SK-N-SH treated with all-trans-retinoic acid at 6 μM for 48 hours (cell line): ENCODE measurements around the gene NAPA.
A peak's percentile ranks its signal among the peaks of the same experiment; 100 is the strongest.

Source experiments
- ATAC-seq: fragments of 200-7000 bp; cut with Tn5 transposase; 3 replicates; pipeline ENCODE4 v1.9.1; 2020; ENCODE audit warnings: mild to moderate bottlenecking, moderate library complexity
- ARNTL ChIP-seq: fragments of 450-650 bp; formaldehyde crosslinking; IDR thresholded peaks from 2 replicates; pipeline ENCODE4 v1.5.0; 2020; ENCODE audit warnings: low read depth, mild to moderate bottlenecking, moderate library complexity, borderline replicate concordance
- BACH2 ChIP-seq: fragments of 250-450 bp; sonication (Bioruptor Pico); IDR thresholded peaks from 2 replicates; pipeline ENCODE4 v1.9.0; 2021; ENCODE audit warnings: mild to moderate bottlenecking, borderline replicate concordance
- CREB5 ChIP-seq: fragments of 250-450 bp; sonication (Bioruptor Pico); IDR thresholded peaks from 2 replicates; pipeline ENCODE4 v1.5.1; 2020; ENCODE audit warnings: low read depth, mild to moderate bottlenecking, moderate library complexity
- CSDC2 ChIP-seq: fragments of 250-450 bp; sonication (Bioruptor Pico); IDR thresholded peaks from 2 replicates; pipeline ENCODE4 v1.5.0; 2020; ENCODE audit warnings: mild to moderate bottlenecking, moderate library complexity
- ESRRG ChIP-seq: fragments of 250-450 bp; sonication (Bioruptor Pico); IDR thresholded peaks from 2 replicates; pipeline ENCODE4 v1.6.1; 2021; ENCODE audit warnings: mild to moderate bottlenecking
- ISL1 ChIP-seq: fragments of 250-450 bp; sonication (Bioruptor Pico); IDR thresholded peaks from 2 replicates; pipeline ENCODE4 v2.1.2; 2022; ENCODE audit warnings: mild to moderate bottlenecking, moderate library complexity
- OSR1 ChIP-seq: fragments of 250-450 bp; sonication (Bioruptor Pico); IDR thresholded peaks from 2 replicates; pipeline ENCODE4 v1.8.0; 2022; ENCODE audit warnings: moderate library complexity, mild to moderate bottlenecking, inconsistent platforms
- PATZ1 ChIP-seq: fragments of 250-450 bp; sonication (Bioruptor Pico); IDR thresholded peaks from 2 replicates; pipeline ENCODE4 v1.8.0; 2020; ENCODE audit warnings: mild to moderate bottlenecking, moderate library complexity, borderline replicate concordance
- POU6F1 ChIP-seq: fragments of 250-450 bp; sonication (Bioruptor Pico); IDR thresholded peaks from 2 replicates; pipeline ENCODE4 v1.8.0; 2021; ENCODE audit warnings: low read depth, mild to moderate bottlenecking, moderate library complexity, borderline replicate concordance
- PPARA ChIP-seq: fragments of 250-450 bp; sonication (Bioruptor Pico); IDR thresholded peaks from 2 replicates; pipeline ENCODE4 v1.5.0; 2020; ENCODE audit warnings: mild to moderate bottlenecking, borderline replicate concordance
- RARB ChIP-seq: fragments of 250-450 bp; sonication (Bioruptor Pico); IDR thresholded peaks from 2 replicates; pipeline ENCODE4 v1.8.0; 2021; ENCODE audit warnings: mild to moderate bottlenecking, moderate library complexity
- SNAI2 ChIP-seq: fragments of 250-450 bp; sonication (Bioruptor Pico); IDR thresholded peaks from 2 replicates; pipeline ENCODE4 v1.5.0; 2020; ENCODE audit warnings: mild to moderate bottlenecking, moderate library complexity
- TCF4 ChIP-seq: fragments of 250-450 bp; sonication (Bioruptor Pico); IDR thresholded peaks from 2 replicates; pipeline ENCODE4 v1.8.0; 2021; ENCODE audit warnings: mild to moderate bottlenecking, moderate library complexity, borderline replicate concordance
- TOX ChIP-seq: fragments of 250-450 bp; sonication (Bioruptor Pico); IDR thresholded peaks from 2 replicates; pipeline ENCODE4 v1.8.0; 2021; ENCODE audit warnings: mild to moderate bottlenecking, moderate library complexity, borderline replicate concordance
- TSHZ2 ChIP-seq: fragments of 250-450 bp; sonication (Bioruptor Pico); IDR thresholded peaks from 2 replicates; pipeline ENCODE4 v1.5.0; 2020; ENCODE audit warnings: mild to moderate bottlenecking, moderate library complexity
- ZC3H10 ChIP-seq: fragments of 250-450 bp; sonication (Bioruptor Pico); IDR thresholded peaks from 2 replicates; pipeline ENCODE4 v1.5.1; 2021; ENCODE audit warnings: mild to moderate bottlenecking, moderate library complexity
- ZFP3 ChIP-seq: fragments of 250-450 bp; sonication (Bioruptor Pico); IDR thresholded peaks from 2 replicates; pipeline ENCODE4 v1.5.0; 2020; ENCODE audit warnings: mild to moderate bottlenecking, moderate library complexity
- ZFP30 ChIP-seq: fragments of 450-650 bp; formaldehyde crosslinking; IDR thresholded peaks from 2 replicates; pipeline ENCODE4 v1.5.0; 2022; ENCODE audit warnings: mild to moderate bottlenecking, moderate library complexity
- ZNF565 ChIP-seq: fragments of 450-650 bp; formaldehyde crosslinking; conservative IDR thresholded peaks from 2 replicates; pipeline ENCODE4 v1.5.0; 2020; ENCODE audit warnings: low read depth, mild to moderate bottlenecking, moderate library complexity
- ZNF70 ChIP-seq: fragments of 450-650 bp; formaldehyde crosslinking; IDR thresholded peaks from 2 replicates; pipeline ENCODE4 v1.5.0; 2020; ENCODE audit warnings: mild to moderate bottlenecking, moderate library complexity
- ZNF8 ChIP-seq: fragments of 450-650 bp; formaldehyde crosslinking; IDR thresholded peaks from 2 replicates; pipeline ENCODE4 v1.5.0; 2020; ENCODE audit warnings: mild to moderate bottlenecking, moderate library complexity

Gene NAPA

GRCh38 chr19:47520839-47521238 lies 6.0 kb upstream of the NAPA start:
- no peak for TF ChIP-seq TOX (CRISPR knock-in tag)
- TF ChIP-seq PPARA (CRISPR knock-in tag) = no peak
- TF ChIP-seq POU6F1 (CRISPR knock-in tag) = no peak
- no peak for TF ChIP-seq ZC3H10 (CRISPR knock-in tag)
- no peak for TF ChIP-seq OSR1
- no peak for TF ChIP-seq RARB (CRISPR knock-in tag)
- TF ChIP-seq ESRRG = no peak
- ATAC-seq = no peak

- no peak for ATAC-seq
- TF ChIP-seq TOX (CRISPR knock-in tag) = no peak
Observed at GRCh38 chr19:47520343-47520806, 5.5 kb upstream of the NAPA start.

GRCh38 chr19:47518854-47519253 lies 4.0 kb upstream of the NAPA start:
- TF ChIP-seq ZNF8 (CRISPR knock-in tag) (no peak), PATZ1 (CRISPR knock-in tag) (no peak)
- no peak for ATAC-seq

- no peak for ATAC-seq
- TF ChIP-seq POU6F1 (CRISPR knock-in tag) (no peak), BACH2 (no peak), ZFP3 (CRISPR knock-in tag) (no peak), SNAI2 (CRISPR knock-in tag) (no peak), ARNTL (no peak)
Observed at GRCh38 chr19:47518139-47518538, 3.3 kb upstream of the NAPA start.

- peak; percentile 13; the same call in 2 of the 3 replicates for ATAC-seq
- TF ChIP-seq ZC3H10 (CRISPR knock-in tag) = no peak
- no peak for TF ChIP-seq PPARA (CRISPR knock-in tag)
- TF ChIP-seq TOX (CRISPR knock-in tag) = no peak
- TF ChIP-seq TSHZ2 (CRISPR knock-in tag) = no peak
- no peak for TF ChIP-seq PATZ1 (CRISPR knock-in tag)
- no peak for TF ChIP-seq ZNF8 (CRISPR knock-in tag)
- no peak for TF ChIP-seq ARNTL
- TF ChIP-seq CREB5 (CRISPR knock-in tag) = no peak
- no peak for TF ChIP-seq ZNF565 (CRISPR knock-in tag)
- TF ChIP-seq ESRRG = no peak
- no peak for TF ChIP-seq SNAI2 (CRISPR knock-in tag)
- no peak for TF ChIP-seq ZFP3 (CRISPR knock-in tag)
- TF ChIP-seq RARB (CRISPR knock-in tag) = no peak
- no peak for TF ChIP-seq CSDC2 (CRISPR knock-in tag)
- no peak for TF ChIP-seq TCF4 (CRISPR knock-in tag)
- TF ChIP-seq ZNF70 (CRISPR knock-in tag) = no peak
- TF ChIP-seq ISL1 (CRISPR knock-in tag) = no peak
- no peak for TF ChIP-seq ZFP30 (CRISPR knock-in tag)
- TF ChIP-seq BACH2 = no peak
- TF ChIP-seq, all 23 proteins: peak for 0
Observed at GRCh38 chr19:47514151-47514868, 553 bp downstream of the NAPA start.
